ENCODE data around the gene PIM3. TPM values are rescaled to one million over a fixed set of nuclear protein-coding genes. Genes with fewer than 3 reads are reported as not detected.
A peak's percentile ranks its signal among the peaks of the same experiment; 100 is the strongest.
"Not testable (repeated sequence)": the region's sequence is repeated elsewhere in the genome, so short reads cannot be mapped to it uniquely, and the experiment has no call there.

The PIM3 gene
- total RNA-seq, 2 donors from 2014 or later: 57.3 to 98.9 TPM

DNA sequence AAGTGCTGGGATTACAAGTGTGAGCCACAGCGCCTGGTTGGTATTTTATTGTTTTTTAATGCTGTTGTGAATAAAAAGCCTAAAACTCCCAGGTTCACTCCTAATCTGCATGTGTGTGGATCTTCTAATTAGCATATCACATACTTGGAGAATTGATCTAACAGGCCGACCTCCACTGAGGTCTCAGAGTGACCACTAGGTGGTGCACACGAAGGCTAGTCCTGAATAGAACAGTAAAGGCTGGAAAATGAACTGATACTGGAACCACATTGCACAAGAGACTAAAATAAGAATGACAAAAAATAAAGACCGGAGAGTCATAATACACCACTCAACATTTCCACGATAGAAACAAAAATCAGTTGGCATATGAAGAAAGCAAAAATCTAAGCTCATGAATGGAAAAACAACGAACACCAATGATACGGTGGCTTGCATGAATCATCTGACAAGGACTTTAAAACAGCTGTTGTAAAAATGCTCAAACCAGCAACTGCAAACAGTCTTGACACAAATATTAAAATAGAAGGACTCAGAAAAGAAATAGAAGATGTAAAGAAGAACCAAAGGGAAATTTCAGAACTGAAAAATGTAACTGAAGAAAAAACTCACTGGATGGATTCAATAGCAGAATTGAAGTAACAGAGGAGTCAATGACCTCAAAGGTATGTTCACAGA lies 19.2 kb downstream of the PIM3 start:
- intact Hi-C loops (cut with DNase I): loop anchor here (10.0 kb wide), 1 partner anchor 45 kb away; no protein-coding TSS in a partner anchor
- no peak overlapping the region for H3K4me3 ChIP-seq
- peak; percentile 77 for ATAC-seq
- 50 to 51% methylated on average over 7 of the region's 7 CpGs for WGBS, 2 donors
- H3K9me3 ChIP-seq: no peaks in the 10 kb centered on the region
- H3K4me1 ChIP-seq: peaks cover 10% of the 10 kb centered on the region
- H3K27me3 ChIP-seq: peaks cover 0 to 9% of the 10 kb centered on the region in 2 donors
- peak in 3 of 4 donors; percentile 43 to 65 (median 49) for DNase-seq
- H3K36me3 ChIP-seq (replicated peaks in 1 of 2; ENCODE audit: insufficient read depth in 1 of 2, low read depth in 2 of 2): no peaks in the 10 kb centered on the region
- no peak overlapping the region for H3K27ac ChIP-seq
- no peak for TF ChIP-seq POLR2A (IDR thresholded peaks at IDR 0.05)
- TF ChIP-seq, protein P1, sequence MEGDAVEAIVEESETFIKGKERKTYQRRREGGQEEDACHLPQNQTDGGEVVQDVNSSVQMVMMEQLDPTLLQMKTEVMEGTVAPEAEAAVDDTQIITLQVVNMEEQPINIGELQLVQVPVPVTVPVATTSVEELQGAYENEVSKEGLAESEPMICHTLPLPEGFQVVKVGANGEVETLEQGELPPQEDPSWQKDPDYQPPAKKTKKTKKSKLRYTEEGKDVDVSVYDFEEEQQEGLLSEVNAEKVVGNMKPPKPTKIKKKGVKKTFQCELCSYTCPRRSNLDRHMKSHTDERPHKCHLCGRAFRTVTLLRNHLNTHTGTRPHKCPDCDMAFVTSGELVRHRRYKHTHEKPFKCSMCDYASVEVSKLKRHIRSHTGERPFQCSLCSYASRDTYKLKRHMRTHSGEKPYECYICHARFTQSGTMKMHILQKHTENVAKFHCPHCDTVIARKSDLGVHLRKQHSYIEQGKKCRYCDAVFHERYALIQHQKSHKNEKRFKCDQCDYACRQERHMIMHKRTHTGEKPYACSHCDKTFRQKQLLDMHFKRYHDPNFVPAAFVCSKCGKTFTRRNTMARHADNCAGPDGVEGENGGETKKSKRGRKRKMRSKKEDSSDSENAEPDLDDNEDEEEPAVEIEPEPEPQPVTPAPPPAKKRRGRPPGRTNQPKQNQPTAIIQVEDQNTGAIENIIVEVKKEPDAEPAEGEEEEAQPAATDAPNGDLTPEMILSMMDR (IDR thresholded peaks at IDR 0.05): peak; percentile 17 to 64 (median 50)

DNA sequence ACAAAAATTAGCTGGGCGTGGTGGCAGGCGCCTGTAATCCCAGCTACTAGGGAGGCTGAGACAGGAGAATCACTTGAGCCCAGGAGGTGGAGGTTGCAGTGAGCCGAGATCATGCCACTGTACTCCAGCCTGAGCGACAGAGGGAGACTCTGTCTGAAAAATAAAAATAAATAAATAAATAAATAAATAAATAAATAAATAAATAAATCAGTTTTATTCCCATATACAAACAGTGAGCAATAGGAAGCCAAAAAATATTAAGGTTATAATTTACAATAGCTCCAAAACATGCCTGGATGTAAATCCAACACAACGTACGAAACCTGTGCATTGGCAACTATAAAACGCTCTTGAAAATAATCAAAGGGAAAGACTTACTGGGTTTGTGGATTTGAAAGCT lies 21.2 kb downstream of the PIM3 start:
- not testable (repeated sequence) for H3K27me3 ChIP-seq; H3K9me3 ChIP-seq; H3K27ac ChIP-seq; DNase-seq; H3K4me3 ChIP-seq; ATAC-seq; H3K36me3 ChIP-seq (replicated peaks in 1 of 2; ENCODE audit: insufficient read depth in 1 of 2, low read depth in 2 of 2)
- intact Hi-C loops (cut with DNase I): loop anchor here (10.0 kb wide), 1 partner anchor 47 kb away; no protein-coding TSS in a partner anchor
- WGBS, 2 donors: 96% methylated on average over 7 of the region's 7 CpGs
- peaks cover 10% of the 10 kb centered on the region for H3K4me1 ChIP-seq

DNA sequence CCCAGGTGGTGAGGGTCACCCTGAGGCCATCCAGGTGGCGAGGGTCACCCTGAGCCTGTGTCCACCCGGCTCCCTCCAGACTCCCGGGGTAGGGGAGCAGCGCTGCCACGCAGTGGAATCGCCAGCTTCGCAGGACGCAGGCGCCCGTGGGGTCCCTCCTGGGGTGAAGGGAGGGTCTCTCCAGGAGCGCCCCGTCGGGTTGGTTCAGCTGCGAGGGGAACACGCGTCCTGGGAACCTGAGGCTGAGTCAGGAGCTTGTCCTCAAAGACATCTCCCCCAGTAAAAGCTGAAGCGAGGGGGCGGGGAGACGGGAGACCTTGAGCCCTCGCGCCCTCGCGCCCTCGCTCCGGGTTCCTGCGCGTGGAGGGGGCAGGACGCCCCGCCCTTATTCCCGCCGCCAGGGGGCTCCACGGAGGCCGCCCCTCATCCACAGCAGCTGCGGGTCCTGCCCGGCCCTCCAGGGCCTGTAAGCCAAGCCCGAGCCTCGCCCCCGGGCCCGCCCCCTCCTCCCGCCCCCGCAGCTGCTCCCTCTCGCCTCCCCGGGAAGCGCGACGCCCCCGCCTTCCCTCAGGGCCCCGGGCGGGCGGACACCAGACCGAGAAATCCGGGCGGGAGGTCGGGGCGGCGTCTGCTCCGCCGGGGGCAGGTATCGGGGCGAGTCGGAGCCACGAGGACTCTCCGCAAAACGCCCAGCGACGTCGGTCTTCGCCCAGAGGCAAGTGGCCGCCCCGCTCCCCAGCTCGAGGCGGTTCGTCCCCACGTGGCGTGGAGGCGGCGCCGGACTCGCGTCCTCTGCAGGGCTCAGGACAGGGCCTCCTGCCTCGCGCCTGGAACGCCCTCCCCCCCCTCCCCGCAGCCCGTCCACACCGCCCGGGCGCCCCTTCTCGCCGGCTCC lies 22.8 kb downstream of the PIM3 start:
- Histone ChIP-seq H3K4me3 (no peak overlapping the region), H3K9me3 (peaks cover 0 to 4% (median 0%) of the 10 kb centered on the region in 3 donors), H3K36me3 (replicated peaks in 1 of 2; ENCODE audit: insufficient read depth in 1 of 2, low read depth in 2 of 2) (no peaks in the 10 kb centered on the region), H3K27me3 (peaks cover 0 to 9% of the 10 kb centered on the region in 2 donors), H3K4me1 (peaks cover 10% of the 10 kb centered on the region), H3K27ac (no peak overlapping the region)
- intact Hi-C loops (cut with DNase I): loop anchor here (10.0 kb wide), 1 partner anchor 49 kb away; no protein-coding TSS in a partner anchor
- WGBS, 2 donors: 16 to 20% methylated on average over 3 to 77 of the region's 90 CpGs
- ATAC-seq: peak; percentile 53
- peak in 3 of 4 donors; percentile 15 to 30 (median 17) for DNase-seq
- no peak for TF ChIP-seq POLR2A (IDR thresholded peaks at IDR 0.05)
- TF ChIP-seq, protein P1 (IDR thresholded peaks at IDR 0.05): peak in 5 of 7 experiments; percentile 8 to 24 (median 16)

DNA sequence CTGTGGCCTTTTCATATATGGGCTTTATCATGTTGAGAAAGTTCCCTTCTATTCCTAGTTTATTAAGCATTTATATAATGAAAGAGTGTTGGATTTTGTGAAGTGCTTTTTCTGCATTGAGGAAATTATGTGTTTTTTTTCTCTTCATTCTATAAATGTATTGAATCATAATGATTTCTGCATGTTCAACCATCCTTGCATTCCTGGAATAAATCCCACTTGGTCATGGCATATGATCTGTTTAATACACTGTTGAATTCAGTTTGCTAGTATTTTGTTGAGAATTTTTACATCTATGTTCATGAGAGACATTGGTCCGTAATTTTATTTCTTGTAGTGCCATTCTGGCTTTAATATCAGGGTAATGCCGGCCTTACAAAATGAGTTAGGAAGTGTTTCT lies 25.8 kb downstream of the PIM3 start:
- Histone ChIP-seq H3K36me3 (replicated peaks in 1 of 2; ENCODE audit: insufficient read depth in 1 of 2, low read depth in 2 of 2) (no peaks in the 10 kb centered on the region), H3K27ac (no peak overlapping the region), H3K4me3 (no peak overlapping the region), H3K9me3 (peaks cover 0 to 4% (median 0%) of the 10 kb centered on the region in 3 donors), H3K4me1 (peaks cover 10% of the 10 kb centered on the region), H3K27me3 (peaks cover 0 to 9% of the 10 kb centered on the region in 2 donors)
- no peak for TF ChIP-seq POLR2A (IDR thresholded peaks at IDR 0.05)
- WGBS, 2 donors: 91 to 95% methylated on average over 2 of the region's 2 CpGs
- DNase-seq (no peak), ATAC-seq (no peak)
- intact Hi-C loops (cut with DNase I): loop anchor here (10.0 kb wide), 1 partner anchor 52 kb away; no protein-coding TSS in a partner anchor

DNA sequence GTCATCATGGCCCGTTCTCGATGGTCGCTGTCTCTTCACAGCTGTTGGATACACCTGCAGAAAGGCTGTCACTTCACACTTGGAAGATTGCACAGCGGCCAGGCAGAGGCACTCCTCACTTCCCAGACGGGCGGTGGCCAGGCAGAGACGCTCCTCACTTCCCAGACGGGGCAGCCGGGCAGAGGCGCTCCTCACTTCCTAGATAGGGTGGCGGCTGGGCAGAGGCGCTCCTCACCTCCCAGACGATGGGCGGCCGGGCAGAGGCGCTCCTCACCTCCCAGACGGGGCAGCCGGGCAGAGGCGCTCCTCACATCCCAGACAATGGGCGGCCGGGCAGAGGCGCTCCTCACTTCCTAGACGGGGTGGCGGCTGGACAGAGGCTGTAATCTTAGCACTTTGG lies 29.3 kb downstream of the PIM3 start:
- 93% methylated on average over 5 to 24 of the region's 24 CpGs for WGBS, 2 donors
- not testable (repeated sequence) for H3K36me3 ChIP-seq (replicated peaks in 1 of 2; ENCODE audit: insufficient read depth in 1 of 2, low read depth in 2 of 2); H3K4me3 ChIP-seq; H3K9me3 ChIP-seq; H3K4me1 ChIP-seq; ATAC-seq; H3K27ac ChIP-seq; DNase-seq; H3K27me3 ChIP-seq
- intact Hi-C loops (cut with DNase I): loop anchor here (10.0 kb wide), 1 partner anchor 55 kb away; no protein-coding TSS in a partner anchor

DNA sequence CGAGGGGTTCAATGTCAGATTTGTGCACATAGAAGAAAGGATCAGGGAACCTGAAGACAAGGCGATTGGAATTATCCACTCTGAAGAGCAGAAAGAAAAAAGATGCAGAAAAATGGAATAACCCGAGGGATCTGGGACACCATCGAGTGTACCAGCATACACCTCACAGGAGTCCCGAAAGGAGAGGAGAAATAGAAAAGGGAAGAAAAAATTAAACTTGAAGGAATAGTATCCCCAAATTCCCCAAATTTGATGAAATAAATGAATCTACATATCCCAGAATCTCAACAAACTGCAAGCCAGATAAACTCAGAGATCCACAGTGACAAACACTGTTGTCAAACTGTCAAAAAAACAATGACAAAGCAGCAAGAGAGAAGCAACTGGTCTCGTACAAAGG lies 30.6 kb downstream of the PIM3 start:
- Histone ChIP-seq H3K4me1 (peaks cover 9% of the 10 kb centered on the region), H3K27ac (no peak overlapping the region), H3K36me3 (replicated peaks in 1 of 2; ENCODE audit: insufficient read depth in 1 of 2, low read depth in 2 of 2) (no peaks in the 10 kb centered on the region), H3K4me3 (no peak overlapping the region), H3K9me3 (no peaks in the 10 kb centered on the region), H3K27me3 (no peaks in the 10 kb centered on the region)
- ATAC-seq: no peak
- intact Hi-C loops (cut with DNase I): no loop called here
- no peak for DNase-seq
- WGBS, 2 donors: 71 to 82% methylated on average over 6 of the region's 6 CpGs
- no peak for TF ChIP-seq POLR2A (IDR thresholded peaks at IDR 0.05)
- TF ChIP-seq, protein P1 (IDR thresholded peaks at IDR 0.05): no peak
